NCI-H510A treated with DMSO at 0.1 percent for 48 hours (cell line): ENCODE data around the gene JOSD1.

Source experiments
- DNase-seq: peaks from one replicate; lab custom pipeline; 2025; lab: John Stamatoyannopoulos, UW

JOSD1 gene

DNA sequence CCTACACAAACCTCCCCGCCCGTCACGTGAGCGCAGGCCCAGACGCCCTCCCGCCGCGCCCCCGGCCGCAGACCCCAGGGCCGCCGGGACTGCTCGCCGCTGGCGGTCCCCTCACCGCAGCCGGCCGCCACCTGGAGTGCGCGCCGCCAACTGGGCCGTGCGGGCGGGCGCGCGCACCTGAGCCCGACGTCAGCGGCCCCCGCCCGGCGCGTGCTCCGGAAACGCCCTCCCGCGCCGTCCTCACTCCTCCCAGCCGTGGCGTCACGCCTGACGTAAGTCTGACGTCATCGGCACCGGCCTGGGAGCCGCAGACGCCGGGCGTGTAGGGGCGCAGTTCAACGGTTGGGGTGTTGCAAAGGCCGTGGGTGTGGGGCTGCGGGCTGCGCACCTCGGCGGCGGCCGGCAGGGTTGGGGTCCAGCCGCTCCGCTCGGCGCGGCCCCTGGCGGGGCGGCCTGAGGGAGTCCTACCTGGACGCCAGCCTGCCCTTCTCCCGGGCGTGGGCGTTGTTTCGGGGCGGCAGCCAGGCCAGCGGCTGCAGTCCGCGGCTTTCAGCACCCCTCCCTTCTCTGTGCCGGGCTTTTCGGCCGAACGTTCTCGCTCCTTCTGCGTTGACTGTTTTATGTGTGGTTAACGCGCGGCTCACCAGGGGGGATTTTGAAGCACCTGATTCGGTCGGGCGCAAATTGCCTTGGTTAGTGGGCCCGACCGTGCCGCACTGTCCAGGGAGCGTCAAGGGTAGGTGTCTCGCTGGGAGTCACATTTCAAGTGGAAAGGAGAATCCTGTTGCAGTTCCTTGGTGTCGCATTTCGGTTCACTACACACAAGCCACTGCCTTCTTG lies at the start of gene JOSD1:
Gene JOSD1 (minus strand): TSS at position 155 of the 840 bp plus-strand sequence. CDS start 956 bp downstream, outside the sequence.
- peak; percentile 66 for DNase-seq

DNA sequence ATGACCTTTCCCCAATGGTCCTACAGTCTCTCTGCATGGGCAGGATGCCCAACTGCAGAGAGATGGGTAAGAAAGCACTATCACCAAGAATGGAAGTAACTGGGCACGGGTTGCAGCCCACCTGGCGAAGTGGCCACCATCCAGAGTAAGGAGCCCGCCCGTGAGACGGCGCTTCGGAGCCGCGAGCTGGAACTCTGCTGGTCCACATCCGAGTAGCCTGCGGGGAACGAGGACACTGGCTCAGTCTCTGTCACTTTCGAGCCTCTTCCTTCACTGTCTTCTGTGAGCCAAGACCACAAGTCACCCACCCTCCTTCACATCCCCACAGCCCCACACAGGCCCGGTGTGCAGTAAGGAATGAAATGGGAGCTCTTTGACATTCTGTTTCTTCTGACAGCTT lies 49.4 kb upstream of the JOSD1 start:
- DNase-seq: no peak

DNA sequence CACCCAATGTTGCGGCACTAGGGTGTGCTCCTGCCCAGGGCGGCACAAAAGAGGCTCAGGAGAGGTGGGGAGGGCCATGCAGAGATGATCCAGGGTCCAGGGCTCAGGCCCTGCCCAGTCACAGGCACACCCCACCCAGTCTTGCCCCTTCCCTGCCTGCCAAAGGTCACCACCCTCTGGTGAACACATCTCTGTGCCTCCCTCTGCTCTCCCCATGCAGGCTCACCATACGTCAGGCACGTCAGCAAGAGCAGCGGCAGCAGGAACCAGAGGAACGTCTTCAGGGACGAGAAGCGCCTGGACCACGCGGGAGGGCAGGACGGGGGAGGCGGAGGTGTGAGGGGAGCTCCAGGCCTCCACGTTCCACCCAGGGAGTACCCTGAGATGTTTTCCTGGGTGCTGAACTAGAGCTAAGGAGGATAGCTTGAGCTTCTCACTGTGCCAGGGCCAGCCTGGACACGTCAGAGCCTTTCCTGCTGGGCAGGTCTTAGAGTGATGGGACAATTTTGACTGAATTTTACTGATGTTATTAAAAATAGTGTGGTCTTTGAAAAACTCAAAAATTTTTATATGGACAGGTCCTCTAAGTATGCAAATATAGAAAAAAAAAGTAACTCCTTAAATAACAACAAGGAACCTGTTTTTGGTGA lies 47.9 kb upstream of the JOSD1 start:
- no peak for DNase-seq

- DNase-seq: peak; percentile 84
These were observed 45.1 kb upstream of the JOSD1 start for GRCh38 chr22:38745676-38746460.

- no peak for DNase-seq
These were observed 44.2 kb upstream of the JOSD1 start for GRCh38 chr22:38744981-38745380.

DNA sequence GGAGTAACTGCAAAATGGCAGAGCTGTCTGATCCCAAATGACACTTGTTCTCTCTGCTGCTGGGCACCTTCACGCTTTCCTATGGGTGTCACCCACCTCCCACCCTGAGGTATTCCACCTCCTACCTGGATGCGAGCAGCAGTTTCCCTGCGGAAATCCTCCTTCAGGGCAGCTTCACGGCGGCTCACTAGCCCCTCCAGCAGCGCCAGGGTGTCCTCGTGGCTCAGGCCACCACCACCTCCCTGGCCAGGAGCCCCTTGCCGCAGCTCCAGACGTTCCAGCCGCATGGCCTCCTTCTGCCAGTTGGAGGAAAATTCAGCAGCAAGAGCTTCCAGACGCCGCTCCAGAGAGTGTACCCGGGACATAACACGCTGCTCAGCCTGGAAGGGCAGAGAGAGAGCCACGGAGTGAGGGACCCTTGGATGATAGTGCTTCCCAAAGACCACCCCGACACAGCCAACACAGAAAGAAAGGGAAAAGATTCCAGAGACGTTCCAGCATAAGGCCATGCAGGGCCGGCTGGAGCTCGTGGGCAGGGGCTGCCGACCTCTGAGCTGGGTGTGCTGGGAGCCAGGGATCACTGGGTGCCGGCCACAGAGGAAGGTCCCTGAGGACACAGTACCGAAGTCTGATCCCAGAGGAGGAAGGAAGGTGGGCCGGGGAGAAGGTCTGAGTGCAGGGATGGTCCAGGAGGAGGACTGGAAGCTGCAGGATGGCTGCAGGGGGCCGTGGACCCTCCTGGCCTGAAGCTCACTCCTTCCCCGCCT lies 41.6 kb upstream of the JOSD1 start:
- no peak for DNase-seq

DNA sequence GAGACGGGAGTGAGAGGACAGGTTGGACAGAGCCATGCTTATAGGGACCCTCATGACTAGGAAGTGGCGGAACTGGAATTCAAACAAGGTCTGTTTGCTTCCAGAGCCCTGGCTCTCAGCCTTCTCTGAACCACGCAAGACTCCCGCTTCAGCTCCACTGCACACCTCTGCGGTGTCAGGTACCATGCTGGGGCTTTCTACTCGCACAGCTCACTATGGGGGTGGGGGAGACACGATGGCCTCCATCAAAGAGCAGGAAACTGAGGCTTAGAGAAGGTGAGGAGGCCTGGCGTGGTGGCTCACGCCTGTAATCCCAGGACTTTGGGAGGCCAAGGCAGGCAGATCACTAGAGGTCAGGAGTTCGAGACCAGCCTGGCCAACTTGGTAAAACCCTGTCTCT lies 40.8 kb upstream of the JOSD1 start:
- DNase-seq: no peak

DNA sequence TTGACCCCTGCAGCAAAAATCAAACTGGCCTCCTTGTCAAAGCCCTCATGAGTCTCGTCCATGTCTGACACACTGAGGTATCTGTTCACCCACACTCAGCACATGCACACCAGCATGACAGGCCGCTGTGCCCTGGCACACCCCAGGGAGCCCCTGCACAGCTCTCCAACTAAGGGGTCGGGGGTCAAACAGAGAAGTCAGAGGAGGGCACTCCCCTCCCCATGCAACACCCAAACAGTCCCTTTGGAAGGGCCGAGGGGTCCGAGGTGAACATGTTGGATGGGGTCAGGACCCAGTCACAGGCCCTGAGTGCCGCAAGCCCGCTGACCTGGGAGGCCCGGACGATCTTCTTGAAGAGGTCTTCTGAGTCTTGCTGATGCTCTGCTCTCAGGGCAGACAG lies 40.4 kb upstream of the JOSD1 start:
- no peak for DNase-seq

GRCh38 chr22:38740754-38741153 lies 40.0 kb upstream of the JOSD1 start:
- no peak for DNase-seq

DNA sequence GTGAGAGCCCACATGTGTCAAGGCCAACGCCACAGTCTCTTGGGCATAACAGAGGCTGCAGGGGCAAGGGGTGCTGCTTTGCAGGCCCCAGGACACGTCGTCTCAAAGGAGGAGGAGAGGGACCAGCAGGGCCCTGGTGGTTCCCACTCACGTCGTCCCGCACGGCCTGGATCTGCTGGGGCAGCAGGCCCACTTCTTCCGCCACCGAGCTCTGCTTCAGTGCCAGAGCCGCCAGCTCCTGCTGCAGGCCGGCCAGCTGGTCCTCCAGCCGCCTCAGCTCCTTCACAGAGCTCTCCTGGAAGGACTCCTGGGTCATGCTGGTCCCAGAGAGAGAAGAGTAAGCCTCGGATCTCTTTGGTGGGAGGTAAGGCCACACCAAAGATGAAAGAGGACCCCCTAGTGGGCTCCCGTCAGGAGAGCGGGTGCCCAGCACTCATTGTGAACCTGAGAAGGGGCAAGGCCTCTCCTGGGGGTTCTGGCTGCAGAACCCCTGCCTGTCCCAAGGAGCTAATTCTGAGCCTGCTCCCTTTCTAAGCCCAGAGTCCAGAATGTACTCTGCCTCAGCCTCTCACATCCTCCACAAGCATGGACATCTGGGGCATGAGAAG lies 39.5 kb upstream of the JOSD1 start:
- DNase-seq: no peak

- no peak for DNase-seq
These were observed 38.7 kb upstream of the JOSD1 start for GRCh38 chr22:38739300-38740055.

- no peak for DNase-seq
These were observed 37.8 kb upstream of the JOSD1 start for GRCh38 chr22:38738475-38739070.

- DNase-seq: no peak
These were observed 36.7 kb upstream of the JOSD1 start for GRCh38 chr22:38737302-38738060.

- no peak for DNase-seq
These were observed 35.5 kb upstream of the JOSD1 start for GRCh38 chr22:38736257-38736570.

GRCh38 chr22:38735465-38736256 lies 34.9 kb upstream of the JOSD1 start:
- DNase-seq: peak; percentile 26

- no peak for DNase-seq
These were observed 34.4 kb upstream of the JOSD1 start for GRCh38 chr22:38735126-38735464.

DNA sequence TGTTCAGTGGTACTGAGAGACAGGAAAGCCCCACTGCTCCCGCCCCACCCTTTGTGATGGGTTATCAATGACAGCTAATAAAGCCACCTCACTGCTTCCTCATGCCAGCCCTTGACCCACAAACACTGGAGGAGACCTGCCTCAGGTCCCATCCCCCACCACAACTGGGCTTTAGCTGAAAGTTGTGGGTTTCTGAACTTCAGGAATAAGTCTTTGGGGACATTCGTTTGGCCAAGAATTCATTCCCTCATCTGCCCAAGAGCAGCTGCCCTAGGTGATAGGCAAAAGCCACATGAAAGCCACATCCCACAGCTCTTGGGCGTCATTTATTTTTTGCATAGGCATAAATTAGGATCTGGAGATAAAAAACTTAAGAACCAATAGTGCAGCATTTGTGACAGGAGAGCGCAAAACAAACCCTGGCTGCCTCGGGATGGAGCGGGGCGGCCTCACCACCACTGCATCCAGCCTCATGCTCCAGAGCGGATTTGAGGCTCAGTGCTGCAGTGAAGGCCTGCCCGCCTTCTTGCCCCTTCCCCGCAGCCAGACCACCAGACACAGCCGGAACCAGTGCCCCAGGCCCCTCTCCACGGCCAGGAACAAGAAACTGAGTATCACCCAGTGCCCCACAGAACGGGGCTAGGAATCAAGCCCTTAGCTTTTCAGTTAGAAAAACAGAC lies 33.8 kb upstream of the JOSD1 start:
- no peak for DNase-seq

GRCh38 chr22:38733724-38734381 lies 33.1 kb upstream of the JOSD1 start:
- peak; percentile 27 for DNase-seq
